ENCODE measurements around the gene STARD10. TPM values are rescaled to one million over a fixed set of nuclear protein-coding genes. Genes with fewer than 3 reads are reported as not detected.

STARD10 gene
- total RNA-seq, 1 experiment from 2014 or later, result 58.4 TPM

- Histone ChIP-seq H3K4me3 (replicated peaks in 1 of 2; ENCODE audit: low read depth in 1 of 2, low read length in 2 of 2) (no peak overlapping the region), H3K27me3 (ENCODE audit: insufficient read depth, low read length) (no peaks in the 10 kb centered on the region), H3K4me1 (ENCODE audit: control insufficient read depth in 1 of 2, insufficient read depth in 2 of 2, low read length in 2 of 2) (peaks cover 9 to 32% of the 10 kb centered on the region in 2 experiments), H2AFZ (ENCODE audit: low read depth, low read length, poor library complexity, severe bottlenecking) (no peak overlapping the region), H3K4me2 (ENCODE audit: low read length) (no peak overlapping the region), H3K27ac (ENCODE audit: low read depth, low read length) (no peak overlapping the region), H3K79me2 (ENCODE audit: insufficient read depth, low read length) (peaks cover 5% of the 10 kb centered on the region; the same call in 1 of the 2 replicates), H3K9me2 (ENCODE audit: insufficient read depth) (no peaks in the 10 kb centered on the region), H3K9ac (ENCODE audit: low read length) (no peak overlapping the region), H3K36me3 (ENCODE audit: control insufficient read depth in 1 of 2, insufficient read depth in 2 of 2, low read length in 2 of 2) (no peaks in the 10 kb centered on the region), H3K9me3 (ENCODE audit: control insufficient read depth in 1 of 2, insufficient read depth in 1 of 2, low read depth in 1 of 2, low read length in 2 of 2) (no peaks in the 10 kb centered on the region), H4K20me1 (ENCODE audit: insufficient read depth) (no peaks in the 10 kb centered on the region)
- ChIA-PET CTCF (no interaction called here), RAD21 (ENCODE audit: low non-redundant PET in 1 of 2, low total read pairs in 2 of 2, uncharacterized antibody in 2 of 2, unreplicated experiment in 2 of 2) (no interaction called here), POLR2A (no interaction called here)
- no peak for TF ChIP-seq EZH2phosphoT487 (IDR thresholded peaks at IDR 0.05; ENCODE audit: borderline replicate concordance)
- no peak for TF ChIP-seq YY1 (IDR thresholded peaks at IDR 0.05; ENCODE audit: extremely low read depth, insufficient replicate concordance, low read depth, low read length)
- TF ChIP-seq CBX3 (IDR thresholded peaks at IDR 0.05; ENCODE audit: low read depth), result no peak
- no peak for TF ChIP-seq TCF7L2 (IDR thresholded peaks at IDR 0.05; ENCODE audit: borderline replicate concordance, extremely low read depth, insufficient read depth, insufficient read length)
- TF ChIP-seq, protein P1, sequence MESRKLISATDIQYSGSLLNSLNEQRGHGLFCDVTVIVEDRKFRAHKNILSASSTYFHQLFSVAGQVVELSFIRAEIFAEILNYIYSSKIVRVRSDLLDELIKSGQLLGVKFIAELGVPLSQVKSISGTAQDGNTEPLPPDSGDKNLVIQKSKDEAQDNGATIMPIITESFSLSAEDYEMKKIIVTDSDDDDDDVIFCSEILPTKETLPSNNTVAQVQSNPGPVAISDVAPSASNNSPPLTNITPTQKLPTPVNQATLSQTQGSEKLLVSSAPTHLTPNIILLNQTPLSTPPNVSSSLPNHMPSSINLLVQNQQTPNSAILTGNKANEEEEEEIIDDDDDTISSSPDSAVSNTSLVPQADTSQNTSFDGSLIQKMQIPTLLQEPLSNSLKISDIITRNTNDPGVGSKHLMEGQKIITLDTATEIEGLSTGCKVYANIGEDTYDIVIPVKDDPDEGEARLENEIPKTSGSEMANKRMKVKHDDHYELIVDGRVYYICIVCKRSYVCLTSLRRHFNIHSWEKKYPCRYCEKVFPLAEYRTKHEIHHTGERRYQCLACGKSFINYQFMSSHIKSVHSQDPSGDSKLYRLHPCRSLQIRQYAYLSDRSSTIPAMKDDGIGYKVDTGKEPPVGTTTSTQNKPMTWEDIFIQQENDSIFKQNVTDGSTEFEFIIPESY (IDR thresholded peaks at IDR 0.05; ENCODE audit: extremely low read depth, insufficient replicate concordance, low read length), result no peak
- TF ChIP-seq SP1 (IDR thresholded peaks at IDR 0.05; ENCODE audit: low read depth), result no peak
- TF ChIP-seq REST (IDR thresholded peaks at IDR 0.05; ENCODE audit: low read depth), result no peak
- no peak for TF ChIP-seq POLR2AphosphoS5 (IDR thresholded peaks at IDR 0.05; ENCODE audit: low read depth, low read length)
- no peak for TF ChIP-seq MAX (IDR thresholded peaks at IDR 0.05)
- no peak for TF ChIP-seq RAD21 (IDR thresholded peaks at IDR 0.05; ENCODE audit: low read depth)
- no peak for TF ChIP-seq ZFX (IDR thresholded peaks at IDR 0.05)
- no peak for TF ChIP-seq ZNF274 (IDR thresholded peaks at IDR 0.05; ENCODE audit: low read depth, low read length)
- TF ChIP-seq FOSL1 (IDR thresholded peaks at IDR 0.05; ENCODE audit: low read depth), result no peak
- no peak for TF ChIP-seq CEBPB (IDR thresholded peaks at IDR 0.05; ENCODE audit: low read depth)
- TF ChIP-seq ELF1 (IDR thresholded peaks at IDR 0.05; ENCODE audit: borderline replicate concordance, low read depth), result no peak
- TF ChIP-seq POLR2A (IDR thresholded peaks at IDR 0.05; ENCODE audit: borderline replicate concordance, extremely low read depth, insufficient read depth, insufficient read length), result no peak
- TF ChIP-seq SRF (IDR thresholded peaks at IDR 0.05; ENCODE audit: low read depth), result no peak
- no peak for TF ChIP-seq SIN3A (IDR thresholded peaks at IDR 0.05; ENCODE audit: low read depth)
- TF ChIP-seq, protein P2, sequence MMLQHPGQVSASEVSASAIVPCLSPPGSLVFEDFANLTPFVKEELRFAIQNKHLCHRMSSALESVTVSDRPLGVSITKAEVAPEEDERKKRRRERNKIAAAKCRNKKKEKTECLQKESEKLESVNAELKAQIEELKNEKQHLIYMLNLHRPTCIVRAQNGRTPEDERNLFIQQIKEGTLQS (IDR thresholded peaks at IDR 0.05), result no peak
- TF ChIP-seq JUND (IDR thresholded peaks at IDR 0.05), result no peak
- intact Hi-C loops (cut with micrococcal nuclease), result no loop called here
- no peak for DNase-seq (ENCODE audit: low read depth, low spot score)
- no TSS peak for BruUV-seq (replicated peaks)
- ATAC-seq, result no peak
These were observed 49.4 kb downstream of the STARD10 start for GRCh38 chr11:72744474-72744873.

Data from HCT116 (cell line).